ENCODE data around the gene IGSF10.
"Not testable (repeated sequence)": the region's sequence is repeated elsewhere in the genome, so short reads cannot be mapped to it uniquely, and the experiment has no call there.

IGSF10 gene

DNA sequence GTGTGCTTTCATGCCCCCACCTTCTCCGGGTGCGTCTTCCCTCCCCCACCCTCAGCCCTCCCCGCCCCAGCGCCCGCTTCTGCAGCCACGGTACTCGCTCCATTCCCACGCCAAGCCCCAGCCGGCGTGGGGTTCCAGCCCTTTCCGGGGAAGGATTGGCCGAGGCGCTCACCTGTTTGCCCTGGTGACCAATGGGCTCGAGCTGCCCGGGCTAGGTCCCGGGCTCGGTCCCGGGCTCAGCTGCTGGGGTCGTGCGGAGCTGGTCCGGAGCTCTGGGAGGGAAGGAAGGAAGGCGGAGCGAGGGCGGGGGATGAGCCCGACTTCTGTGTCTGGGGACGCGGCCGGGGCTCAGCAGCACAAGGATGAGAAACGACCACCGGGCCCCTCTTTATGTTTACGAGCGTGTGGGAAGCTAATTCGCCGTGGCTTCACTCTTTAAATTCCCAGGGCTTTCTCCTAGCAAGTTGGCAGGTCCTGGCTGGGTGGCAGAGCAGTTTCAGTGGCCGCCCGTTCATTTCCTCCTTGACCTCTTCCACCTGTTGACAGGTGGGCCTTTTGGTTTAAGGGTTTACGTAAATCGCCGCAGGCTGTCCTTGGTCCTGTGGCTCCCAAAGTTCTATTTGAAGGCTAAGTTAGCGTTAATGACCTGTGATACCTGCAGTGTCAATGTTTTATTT lies at the start of gene IGSF10:
TSS of gene IGSF10 (minus strand) at position 288 of the 677 bp plus-strand sequence. CDS start 2,352 bp downstream, outside the sequence.
- Mint-ChIP-seq H3K36me3 (ENCODE audit: low read depth) (no peaks in the 10 kb centered on the region), H3K27ac (no peak within 1 kb of the TSS), H3K4me1 (ENCODE audit: low read depth) (peaks cover 2% of the 10 kb centered on the region), H3K4me3 (no peak within 1 kb of the TSS), H3K9me3 (no peaks in the 10 kb centered on the region), H3K27me3 (ENCODE audit: low read depth) (peaks cover 51% of the 10 kb centered on the region)
- DNase-seq (ENCODE audit: low spot score) = no peak

- H3K27me3 Mint-ChIP-seq (ENCODE audit: low read depth); H3K36me3 Mint-ChIP-seq (ENCODE audit: low read depth); H3K4me1 Mint-ChIP-seq (ENCODE audit: low read depth); DNase-seq (ENCODE audit: low spot score); H3K27ac Mint-ChIP-seq; H3K4me3 Mint-ChIP-seq; H3K9me3 Mint-ChIP-seq: not testable (repeated sequence)
These were observed 48.7 kb upstream of the IGSF10 start for GRCh38 chr3:151509468-151510135.

GRCh38 chr3:151504606-151505005 lies 43.7 kb upstream of the IGSF10 start:
- Mint-ChIP-seq H3K4me3 (no peak overlapping the region), H3K9me3 (no peaks in the 10 kb centered on the region), H3K27ac (no peak overlapping the region), H3K4me1 (ENCODE audit: low read depth) (no peaks in the 10 kb centered on the region), H3K27me3 (ENCODE audit: low read depth) (peaks cover 3% of the 10 kb centered on the region), H3K36me3 (ENCODE audit: low read depth) (no peaks in the 10 kb centered on the region)
- DNase-seq (ENCODE audit: low spot score) = no peak

DNA sequence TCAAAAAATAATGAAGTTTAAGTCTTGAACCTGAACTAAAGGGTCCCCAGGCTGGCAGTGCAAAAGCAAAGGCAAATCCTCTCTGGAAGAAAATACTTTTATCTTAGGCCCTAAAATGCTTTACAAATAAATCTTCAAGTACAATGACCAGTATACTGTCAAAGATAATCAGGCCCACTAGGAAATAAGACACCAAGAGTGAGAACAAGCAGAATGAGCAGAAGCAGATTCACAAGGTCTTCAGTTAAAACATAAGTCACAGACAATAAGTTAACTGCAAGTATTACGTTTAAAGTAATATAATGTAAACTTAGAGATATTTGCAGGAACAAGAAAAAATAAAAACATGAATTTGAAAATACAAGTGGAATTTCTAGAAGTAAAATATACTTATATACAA lies 42.2 kb upstream of the IGSF10 start:
- H3K4me1 Mint-ChIP-seq (ENCODE audit: low read depth) = no peaks in the 10 kb centered on the region
- no peak overlapping the region for H3K4me3 Mint-ChIP-seq
- H3K9me3 Mint-ChIP-seq = no peaks in the 10 kb centered on the region
- no peaks in the 10 kb centered on the region for H3K36me3 Mint-ChIP-seq (ENCODE audit: low read depth)
- H3K27me3 Mint-ChIP-seq (ENCODE audit: low read depth) = peaks cover 3% of the 10 kb centered on the region
- H3K27ac Mint-ChIP-seq = no peak overlapping the region
- no peak for DNase-seq (ENCODE audit: low spot score)

GRCh38 chr3:151501923-151502632 lies 41.2 kb upstream of the IGSF10 start:
- no peaks in the 10 kb centered on the region for H3K36me3 Mint-ChIP-seq (ENCODE audit: low read depth)
- no peaks in the 10 kb centered on the region for H3K4me1 Mint-ChIP-seq (ENCODE audit: low read depth)
- H3K9me3 Mint-ChIP-seq = no peaks in the 10 kb centered on the region
- H3K4me3 Mint-ChIP-seq = no peak overlapping the region
- DNase-seq (ENCODE audit: low spot score) = no peak
- H3K27me3 Mint-ChIP-seq (ENCODE audit: low read depth) = peaks cover 3% of the 10 kb centered on the region
- no peak overlapping the region for H3K27ac Mint-ChIP-seq

GRCh38 chr3:151501171-151501922 lies 40.5 kb upstream of the IGSF10 start:
- Mint-ChIP-seq H3K27ac (no peak overlapping the region), H3K36me3 (ENCODE audit: low read depth) (no peaks in the 10 kb centered on the region), H3K4me3 (no peak overlapping the region), H3K27me3 (ENCODE audit: low read depth) (peaks cover 3% of the 10 kb centered on the region), H3K9me3 (no peaks in the 10 kb centered on the region), H3K4me1 (ENCODE audit: low read depth) (no peaks in the 10 kb centered on the region)
- no peak for DNase-seq (ENCODE audit: low spot score)

GRCh38 chr3:151499168-151499567 lies 38.3 kb upstream of the IGSF10 start:
- H3K36me3 Mint-ChIP-seq (ENCODE audit: low read depth) = no peaks in the 10 kb centered on the region
- peaks cover 8% of the 10 kb centered on the region for H3K27me3 Mint-ChIP-seq (ENCODE audit: low read depth)
- H3K9me3 Mint-ChIP-seq = no peaks in the 10 kb centered on the region
- H3K4me3 Mint-ChIP-seq = no peak overlapping the region
- H3K4me1 Mint-ChIP-seq (ENCODE audit: low read depth) = no peaks in the 10 kb centered on the region
- no peak overlapping the region for H3K27ac Mint-ChIP-seq
- no peak for DNase-seq (ENCODE audit: low spot score)

DNA sequence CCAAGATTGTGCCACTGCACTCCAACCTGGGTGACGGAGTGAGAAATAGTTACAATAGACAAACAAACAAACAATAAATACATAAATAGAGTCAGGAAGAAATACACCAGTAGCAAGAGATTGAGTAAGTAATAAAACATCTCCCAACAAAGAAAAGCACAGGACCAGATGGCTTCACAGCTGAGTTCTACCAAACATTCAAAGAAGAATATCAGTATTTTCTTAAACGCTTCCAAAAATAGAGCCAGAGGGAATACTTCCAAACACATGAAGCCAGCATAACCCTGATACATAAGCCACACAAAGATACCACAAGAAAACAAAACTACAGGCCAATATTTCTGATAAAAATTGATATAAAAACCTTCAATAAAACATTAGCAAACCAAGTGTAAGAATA lies 30.7 kb upstream of the IGSF10 start:
- Mint-ChIP-seq H3K4me3 (no peak overlapping the region), H3K9me3 (no peaks in the 10 kb centered on the region), H3K4me1 (ENCODE audit: low read depth) (no peaks in the 10 kb centered on the region), H3K27ac (no peak overlapping the region), H3K27me3 (ENCODE audit: low read depth) (peaks cover 5% of the 10 kb centered on the region), H3K36me3 (ENCODE audit: low read depth) (no peaks in the 10 kb centered on the region)
- no peak for DNase-seq (ENCODE audit: low spot score)

DNA sequence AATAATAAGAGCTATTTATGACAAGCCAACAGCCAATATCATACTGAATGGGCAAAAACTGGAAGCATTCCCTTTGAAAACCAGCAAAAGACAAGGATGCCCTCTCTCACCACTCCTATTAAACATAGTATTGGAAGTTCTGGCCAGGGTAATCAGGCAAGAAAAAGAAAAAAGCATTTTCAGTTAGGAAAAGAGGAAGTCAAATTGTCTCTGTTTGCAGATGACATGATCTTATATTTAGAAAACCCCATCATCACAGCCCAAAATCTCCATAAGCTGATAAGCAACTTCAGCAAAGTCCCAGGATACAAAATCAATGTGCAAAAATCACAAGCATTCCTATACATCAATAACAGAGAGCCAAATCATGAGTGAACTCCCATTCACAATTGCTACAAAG lies 27.0 kb upstream of the IGSF10 start:
- H3K4me3 Mint-ChIP-seq; H3K27ac Mint-ChIP-seq; H3K27me3 Mint-ChIP-seq (ENCODE audit: low read depth); DNase-seq (ENCODE audit: low spot score); H3K36me3 Mint-ChIP-seq (ENCODE audit: low read depth); H3K9me3 Mint-ChIP-seq; H3K4me1 Mint-ChIP-seq (ENCODE audit: low read depth): not testable (repeated sequence)

DNA sequence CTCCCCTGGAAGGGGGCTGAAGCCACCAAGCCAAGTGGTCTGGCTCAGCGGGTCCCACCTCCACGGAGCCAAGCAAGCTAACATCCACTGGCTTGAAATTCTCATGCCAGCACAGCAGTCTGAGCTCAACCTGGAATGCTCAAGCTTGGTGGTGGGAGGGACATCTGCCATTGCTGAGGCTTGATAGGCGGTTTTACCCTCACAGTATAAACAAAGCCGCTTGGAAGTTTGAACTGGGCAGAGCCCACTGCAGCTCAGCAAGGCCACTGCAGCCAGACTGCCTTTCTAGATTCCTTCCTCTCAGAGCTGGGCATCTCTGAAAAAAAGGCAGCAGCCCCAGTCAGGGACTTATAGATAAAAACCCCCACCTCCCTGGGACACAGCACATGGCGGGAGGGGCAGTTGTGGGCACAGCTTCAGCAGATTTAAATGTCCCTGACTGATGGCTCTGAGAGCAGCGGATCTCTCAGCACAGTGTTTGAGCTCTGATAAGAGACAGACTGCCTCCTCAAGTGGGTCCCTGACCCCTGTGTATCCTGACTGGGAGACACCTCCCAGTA lies 23.2 kb upstream of the IGSF10 start:
- no peak overlapping the region for H3K27ac Mint-ChIP-seq
- no peak overlapping the region for H3K4me3 Mint-ChIP-seq
- H3K36me3 Mint-ChIP-seq (ENCODE audit: low read depth) = no peaks in the 10 kb centered on the region
- H3K9me3 Mint-ChIP-seq = peaks cover 5% of the 10 kb centered on the region
- H3K27me3 Mint-ChIP-seq (ENCODE audit: low read depth) = peaks cover 2% of the 10 kb centered on the region
- no peak for DNase-seq (ENCODE audit: low spot score)
- H3K4me1 Mint-ChIP-seq (ENCODE audit: low read depth) = no peaks in the 10 kb centered on the region

GRCh38 chr3:151483488-151483887 lies 22.6 kb upstream of the IGSF10 start:
- H3K36me3 Mint-ChIP-seq (ENCODE audit: low read depth) = no peaks in the 10 kb centered on the region
- H3K9me3 Mint-ChIP-seq = peaks cover 5% of the 10 kb centered on the region
- DNase-seq (ENCODE audit: low spot score) = no peak
- peaks cover 4% of the 10 kb centered on the region for H3K27me3 Mint-ChIP-seq (ENCODE audit: low read depth)
- no peak overlapping the region for H3K27ac Mint-ChIP-seq
- no peaks in the 10 kb centered on the region for H3K4me1 Mint-ChIP-seq (ENCODE audit: low read depth)
- H3K4me3 Mint-ChIP-seq = no peak overlapping the region

DNA sequence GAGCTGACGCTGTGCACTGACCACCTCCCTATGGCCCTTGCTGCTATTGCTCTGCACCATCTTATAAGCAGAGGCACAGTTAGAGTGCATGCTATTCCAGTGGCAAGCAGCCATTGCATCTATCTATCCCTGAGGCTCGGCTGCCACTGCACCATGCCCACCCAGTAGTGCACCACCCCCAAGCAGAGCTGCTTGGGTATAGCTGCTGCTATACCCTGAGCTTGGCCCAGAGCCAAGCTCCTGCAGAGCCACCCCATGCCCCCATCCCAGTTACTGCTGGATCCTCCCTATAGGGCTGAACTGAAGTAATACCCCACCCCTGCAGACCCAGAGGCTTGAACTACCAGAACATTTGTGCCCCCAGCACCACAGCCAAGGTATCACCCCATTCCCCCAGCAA lies 19.6 kb upstream of the IGSF10 start:
- Mint-ChIP-seq H3K9me3 (peaks cover 5% of the 10 kb centered on the region), H3K36me3 (ENCODE audit: low read depth) (no peaks in the 10 kb centered on the region), H3K27ac (no peak overlapping the region), H3K4me1 (ENCODE audit: low read depth) (no peaks in the 10 kb centered on the region), H3K4me3 (no peak overlapping the region), H3K27me3 (ENCODE audit: low read depth) (peaks cover 8% of the 10 kb centered on the region)
- no peak for DNase-seq (ENCODE audit: low spot score)

DNA sequence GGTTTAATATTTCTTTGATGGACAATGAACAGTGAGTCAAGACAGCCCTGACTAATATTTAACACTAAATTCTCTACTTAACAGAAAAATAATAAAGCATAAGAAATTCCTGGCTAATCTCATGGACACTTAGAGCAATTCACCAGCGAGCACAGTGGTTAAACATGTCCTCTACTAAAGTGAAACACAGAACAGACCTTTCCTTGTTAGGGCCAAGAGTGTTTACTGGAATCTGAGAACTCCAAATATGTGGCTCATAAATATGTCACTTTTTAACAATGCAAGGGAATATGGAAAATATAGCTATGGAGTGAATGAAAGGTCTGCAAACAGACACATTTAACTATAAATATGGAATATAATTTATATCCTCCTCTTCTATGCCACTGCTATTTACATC lies 18.6 kb upstream of the IGSF10 start:
- H3K36me3 Mint-ChIP-seq (ENCODE audit: low read depth) = no peaks in the 10 kb centered on the region
- H3K4me1 Mint-ChIP-seq (ENCODE audit: low read depth) = no peaks in the 10 kb centered on the region
- no peak overlapping the region for H3K27ac Mint-ChIP-seq
- peaks cover 5% of the 10 kb centered on the region for H3K9me3 Mint-ChIP-seq
- peaks cover 8% of the 10 kb centered on the region for H3K27me3 Mint-ChIP-seq (ENCODE audit: low read depth)
- no peak overlapping the region for H3K4me3 Mint-ChIP-seq
- DNase-seq (ENCODE audit: low spot score) = no peak

GRCh38 chr3:151478335-151478697 lies 17.5 kb upstream of the IGSF10 start:
- Mint-ChIP-seq H3K4me3 (no peak overlapping the region), H3K9me3 (peaks cover 5% of the 10 kb centered on the region), H3K36me3 (ENCODE audit: low read depth) (no peaks in the 10 kb centered on the region), H3K27me3 (ENCODE audit: low read depth) (peaks cover 8% of the 10 kb centered on the region), H3K4me1 (ENCODE audit: low read depth) (no peaks in the 10 kb centered on the region), H3K27ac (no peak overlapping the region)
- DNase-seq (ENCODE audit: low spot score) = no peak
